HFFc6 (cell line): ENCODE results near the gene ELMO2. TPM values are rescaled to one million over a fixed set of nuclear protein-coding genes. Genes with fewer than 3 reads are reported as not detected.
A peak's percentile ranks its signal among the peaks of the same experiment; 100 is the strongest.

ENCODE experiments used
- DNase-seq: peaks from one replicate; pipeline ENCODE4 v3.0.0-alpha.2; 2018
- H3K27ac Mint-ChIP-seq: 2 replicates; pipeline ENCODE4 v1.8.0; 2020; ENCODE audit warnings: mild to moderate bottlenecking, mixed read lengths
- H3K27me3 Mint-ChIP-seq: 2 replicates; pipeline ENCODE4 v1.8.0; 2021; ENCODE audit warnings: mild to moderate bottlenecking, moderate library complexity, mixed read lengths; ENCODE audit not compliant: insufficient read depth
- H3K36me3 Mint-ChIP-seq: 2 replicates; pipeline ENCODE4 v1.8.0; 2021; ENCODE audit warnings: low read depth, mixed read lengths
- H3K4me1 Mint-ChIP-seq: 2 replicates; pipeline ENCODE4 v1.8.0; 2020; ENCODE audit warnings: low read depth, mixed read lengths
- H3K4me3 Mint-ChIP-seq: 2 replicates; pipeline ENCODE4 v1.8.0; 2020; ENCODE audit warnings: mild to moderate bottlenecking, moderate library complexity, mixed read lengths
- H3K9me3 Mint-ChIP-seq: 2 replicates; pipeline ENCODE4 v1.8.0; 2020; ENCODE audit warnings: mild to moderate bottlenecking, mixed read lengths
- CTCF ChIP-seq: fragments of 200-600 bp; sonication (generic); IDR thresholded peaks from 2 replicates; pipeline ENCODE4 v1.5.0; 2021; ENCODE audit warnings: antibody characterized with exemption, mild to moderate bottlenecking
- total RNA-seq, 6 experiments: library from RNA; stranded (reverse); fragmentation: NEBNext Ultra II Directional; extraction: Animal tissue kit (Norgen Biotek cat#: 25700); gene quantifications; 2 replicates in 1 of 6; 3 replicates in 5 of 6; pipeline ENCODE4 v1.2.3, GENCODE V29; 2021

The ELMO2 gene
- total RNA-seq, 6 experiments from 2014 or later = 39.3 to 48.0 (median 44.3) TPM

- Mint-ChIP-seq H3K27me3 (no peaks in the 10 kb centered on the region; the same call in 1 of the 2 replicates), H3K4me1 (peaks cover 44% of the 10 kb centered on the region), H3K27ac (peak overlapping the region; percentile 95), H3K36me3 (peaks cover 27% of the 10 kb centered on the region), H3K4me3 (peak overlapping the region; percentile 99), H3K9me3 (no peaks in the 10 kb centered on the region)
- DNase-seq = no peak
- no peak for TF ChIP-seq CTCF
These were observed 43.2 kb downstream of the ELMO2 start for GRCh38 chr20:46362921-46363867.

- H3K27ac Mint-ChIP-seq = peak overlapping the region; percentile 1; the same call in 1 of the 2 replicates
- TF ChIP-seq CTCF = no peak
These were observed 44.6 kb downstream of the ELMO2 start for GRCh38 chr20:46361811-46362210.

GRCh38 chr20:46361381-46361780 lies 45.0 kb downstream of the ELMO2 start:
- H3K4me1 Mint-ChIP-seq = peaks cover 41% of the 10 kb centered on the region
- H3K27ac Mint-ChIP-seq = peak overlapping the region; percentile 1
- H3K9me3 Mint-ChIP-seq = no peaks in the 10 kb centered on the region
- no peak for DNase-seq
- H3K27me3 Mint-ChIP-seq = no peaks in the 10 kb centered on the region; the same call in 1 of the 2 replicates
- H3K4me3 Mint-ChIP-seq = no peak overlapping the region
- TF ChIP-seq CTCF = no peak
- H3K36me3 Mint-ChIP-seq = peaks cover 22% of the 10 kb centered on the region

More at GRCh38 chr20:46361811-46362210, 44.6 kb downstream of the ELMO2 start:
- Mint-ChIP-seq H3K36me3 (peaks cover 22% of the 10 kb centered on the region), H3K4me1 (peaks cover 41% of the 10 kb centered on the region), H3K9me3 (no peaks in the 10 kb centered on the region), H3K4me3 (no peak overlapping the region), H3K27me3 (no peaks in the 10 kb centered on the region; the same call in 1 of the 2 replicates)
- DNase-seq = no peak

- Mint-ChIP-seq H3K4me3 (no peak overlapping the region), H3K27ac (peak overlapping the region; percentile 60), H3K36me3 (peaks cover 15% of the 10 kb centered on the region), H3K27me3 (no peaks in the 10 kb centered on the region; the same call in 1 of the 2 replicates), H3K9me3 (no peaks in the 10 kb centered on the region), H3K4me1 (peaks cover 32% of the 10 kb centered on the region)
- TF ChIP-seq CTCF = no peak
- DNase-seq = no peak
These were observed 47.1 kb downstream of the ELMO2 start for GRCh38 chr20:46359233-46359751.

- no peak for DNase-seq
- H3K27ac Mint-ChIP-seq = peak overlapping the region; percentile 60
- peaks cover 27% of the 10 kb centered on the region for H3K4me1 Mint-ChIP-seq
- no peaks in the 10 kb centered on the region for H3K27me3 Mint-ChIP-seq
- H3K36me3 Mint-ChIP-seq = peaks cover 12% of the 10 kb centered on the region
- TF ChIP-seq CTCF = no peak
- no peaks in the 10 kb centered on the region for H3K9me3 Mint-ChIP-seq
- no peak overlapping the region for H3K4me3 Mint-ChIP-seq
These were observed 47.9 kb downstream of the ELMO2 start for GRCh38 chr20:46358346-46359058.
